Kidney glomerular epithelial cell (primary cell): ENCODE measurements around the gene MIAT.

Source experiments
- DNase-seq: peaks from one replicate; lab custom pipeline; 2025; lab: John Stamatoyannopoulos, UW

Gene MIAT

DNA sequence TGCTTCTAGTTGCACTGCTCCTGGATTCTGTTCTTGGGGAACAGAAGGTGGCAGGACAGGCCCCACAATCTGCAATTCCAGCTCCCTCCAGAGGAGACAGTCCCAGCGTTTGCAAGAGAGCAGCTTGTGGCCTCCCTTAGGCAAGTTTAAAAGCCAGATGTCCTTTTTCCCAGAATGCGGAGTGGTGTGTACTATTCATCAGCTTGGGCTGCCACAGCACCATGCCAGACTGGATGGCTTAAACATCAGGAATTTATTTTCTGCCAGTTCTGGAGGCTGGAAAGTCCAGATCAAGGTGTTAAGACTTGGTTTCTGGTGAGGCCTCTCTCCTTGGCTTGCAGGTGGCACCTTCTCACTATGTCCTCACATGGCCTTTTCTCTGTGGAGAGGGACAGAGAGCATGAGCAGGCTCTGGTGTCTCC lies 11.7 kb downstream of the MIAT start:
- no peak for DNase-seq

DNA sequence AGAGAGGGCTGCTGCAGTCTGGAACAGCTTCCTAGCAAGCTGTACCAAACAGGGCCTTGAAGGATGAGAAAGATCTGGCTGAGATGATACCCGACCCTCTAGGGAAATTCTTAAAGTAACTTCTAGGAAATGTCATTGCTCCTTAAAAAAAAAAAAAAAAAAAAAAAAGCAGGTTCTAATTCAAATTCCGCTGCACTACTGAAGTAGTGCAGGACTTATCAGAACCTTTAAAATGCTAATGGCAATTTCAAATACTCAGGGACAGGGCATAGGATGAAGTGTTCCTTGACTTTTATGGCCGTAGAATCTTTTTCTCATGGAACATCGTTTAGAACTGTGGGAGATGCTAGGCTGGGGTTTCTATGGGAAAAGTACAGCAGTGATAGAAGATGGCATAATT lies 13.1 kb downstream of the MIAT start:
- DNase-seq, result no peak

DNA sequence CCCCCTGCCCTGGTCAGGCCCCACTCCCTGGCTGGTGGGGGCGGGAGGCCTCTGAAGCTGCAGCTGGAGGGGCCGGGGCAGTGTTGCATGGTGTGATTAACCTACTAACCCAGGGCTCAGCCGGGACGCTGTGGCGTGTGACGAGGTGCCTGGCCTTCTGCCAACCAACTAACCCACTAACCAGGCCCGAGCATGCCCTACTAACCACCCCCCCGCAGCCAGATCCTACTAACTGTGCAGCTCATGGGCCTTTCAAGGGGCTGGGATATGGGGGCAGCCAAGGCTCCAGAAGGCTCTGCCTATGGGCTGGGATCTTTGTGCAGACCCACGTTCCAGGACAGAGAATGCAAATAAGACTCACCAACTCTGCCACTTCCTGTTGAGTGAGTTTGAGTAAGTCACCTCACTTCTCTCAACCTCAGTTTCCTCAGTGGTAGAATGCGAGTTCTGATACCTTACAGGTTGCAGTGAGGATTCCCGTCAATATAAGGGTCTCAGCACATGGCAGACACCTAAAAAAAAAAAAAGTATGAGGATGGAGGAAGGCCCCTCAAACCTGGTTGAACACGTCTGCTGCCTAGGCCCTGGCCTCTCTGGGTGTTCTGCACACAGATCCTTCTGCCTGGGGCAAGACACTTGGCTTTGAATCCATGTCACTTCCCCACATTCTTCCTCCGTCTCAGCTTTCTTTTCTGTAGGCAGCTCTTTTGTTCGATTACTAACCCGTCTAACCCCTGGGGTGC lies 14.1 kb downstream of the MIAT start:
- no peak for DNase-seq

DNA sequence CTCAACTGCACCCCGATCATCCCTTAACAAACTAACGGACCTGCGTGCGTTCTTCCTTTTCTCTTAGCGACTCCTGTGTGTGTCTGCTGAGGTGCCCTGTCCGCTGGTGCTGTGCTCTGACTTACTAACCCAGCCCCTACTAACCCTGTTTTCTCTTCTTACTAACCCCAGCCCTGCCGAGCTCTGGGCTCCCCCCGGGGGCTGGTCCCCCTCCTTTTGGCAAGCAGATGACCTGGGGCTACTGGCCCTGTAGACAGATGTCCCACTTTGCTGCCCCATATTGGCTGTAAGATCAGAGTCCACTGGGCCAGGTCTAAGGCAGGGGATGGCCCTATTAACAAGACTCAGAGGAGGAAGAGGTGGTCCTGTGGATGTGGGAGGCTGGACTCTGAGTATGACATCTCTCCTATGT lies 14.7 kb downstream of the MIAT start:
- no peak for DNase-seq

DNA sequence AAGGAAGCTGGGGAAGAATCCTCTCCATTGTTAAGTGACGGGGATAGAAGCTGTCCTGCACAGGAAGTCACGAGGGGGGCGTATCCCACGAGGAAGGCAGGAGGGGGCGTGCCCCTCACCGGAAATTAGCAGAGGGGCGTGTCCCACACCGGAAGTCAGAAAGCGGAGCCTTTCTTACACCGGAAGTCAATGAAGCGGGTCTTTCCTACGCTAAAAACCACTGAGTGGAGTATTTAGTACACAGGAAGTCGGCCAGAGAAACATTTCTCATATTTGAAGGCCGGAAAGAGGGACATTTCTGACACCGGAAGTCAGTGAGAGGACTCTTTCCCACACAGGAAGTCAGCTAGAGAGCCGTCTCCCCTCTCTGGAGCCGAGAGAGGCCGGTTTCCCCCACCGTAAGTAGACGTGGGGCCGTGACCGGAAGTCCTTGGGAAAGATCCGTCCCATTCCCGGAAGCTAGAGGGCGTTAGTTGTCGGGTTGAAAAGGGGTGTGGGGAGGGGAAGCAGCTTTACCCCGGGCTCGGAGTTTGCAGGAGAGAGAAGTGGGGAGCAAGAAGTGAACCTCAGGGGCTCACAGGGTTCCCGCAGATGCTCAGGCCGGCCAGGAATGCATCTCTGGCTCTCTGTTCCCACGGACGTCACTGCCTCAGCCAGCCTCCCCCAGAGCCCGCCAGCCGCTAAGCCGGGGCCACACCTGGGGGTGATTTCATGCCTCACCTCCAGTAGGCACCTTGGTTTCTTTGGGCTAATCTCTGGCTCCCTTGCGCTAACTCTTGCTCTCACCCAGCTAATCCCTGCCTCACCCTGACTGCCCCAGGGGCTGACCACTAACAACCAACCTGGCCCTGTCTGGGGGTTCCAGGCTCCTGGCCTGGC lies 15.4 kb downstream of the MIAT start:
- peak; percentile 91 for DNase-seq

DNA sequence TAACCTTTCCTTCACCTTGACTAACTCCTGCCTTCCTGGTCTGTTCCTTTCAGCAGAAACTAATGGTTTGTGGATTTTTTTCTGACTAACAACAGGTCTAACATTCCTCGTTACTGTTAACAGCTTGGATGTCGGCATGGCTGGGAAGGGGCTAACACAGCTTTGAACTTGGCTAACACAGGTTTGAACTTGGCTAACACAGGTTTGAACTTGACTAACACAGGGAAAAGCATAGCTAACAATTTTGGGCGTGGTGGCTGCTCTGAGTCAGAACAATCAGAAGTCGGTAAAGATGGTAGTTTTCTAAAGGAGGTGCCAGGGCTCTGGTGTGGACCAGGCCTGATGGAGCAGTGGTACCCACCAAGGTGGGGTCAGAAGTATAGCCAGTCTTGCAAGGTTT lies 16.1 kb downstream of the MIAT start:
- DNase-seq, result no peak

DNA sequence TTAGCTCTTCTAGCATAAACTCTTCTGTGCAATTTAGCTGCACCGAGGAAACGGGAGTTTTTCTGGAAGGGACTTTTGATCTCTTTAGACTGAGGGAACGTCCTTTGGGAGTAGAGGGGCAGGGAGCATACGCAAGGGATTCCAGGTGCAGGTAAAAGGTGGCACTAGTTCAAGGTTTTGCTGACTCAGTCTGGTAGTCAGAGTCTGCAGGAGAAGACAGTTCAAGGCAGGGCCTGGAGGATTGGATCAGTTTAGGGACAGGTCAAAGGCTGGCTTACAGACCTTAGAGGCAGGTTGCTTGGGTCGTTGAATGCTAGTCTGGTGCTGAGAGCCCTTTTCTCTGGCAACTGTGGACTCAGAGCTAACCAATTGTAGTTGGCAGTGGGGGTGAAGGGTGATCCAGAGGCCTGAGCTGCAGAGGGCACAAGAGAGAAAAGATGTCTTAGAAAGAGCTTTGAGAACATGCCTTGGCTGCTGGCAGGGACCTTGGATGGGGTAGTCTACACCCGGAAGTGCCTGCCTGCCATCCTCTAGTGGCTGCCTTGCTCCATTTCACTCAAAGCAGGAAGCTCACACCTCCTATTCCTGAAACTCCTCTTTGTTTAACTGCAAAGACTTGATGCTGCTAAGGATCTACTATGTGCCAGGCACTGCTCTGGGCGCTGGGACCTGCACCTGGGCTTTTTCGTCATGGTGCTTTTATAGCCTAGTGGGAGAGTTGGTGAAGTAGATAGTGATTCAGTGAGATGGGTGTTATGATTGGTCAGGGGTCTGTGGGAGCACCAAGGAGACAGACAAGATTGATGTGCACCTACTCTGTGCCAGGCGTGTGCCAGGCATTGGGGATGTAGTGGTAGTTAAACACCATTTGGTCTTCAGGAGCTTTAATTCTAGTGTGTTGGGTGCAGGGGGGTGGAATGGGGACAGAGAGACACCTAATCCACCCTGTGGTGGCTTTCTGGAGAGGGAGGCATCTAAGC lies 17.1 kb downstream of the MIAT start:
- no peak for DNase-seq

DNA sequence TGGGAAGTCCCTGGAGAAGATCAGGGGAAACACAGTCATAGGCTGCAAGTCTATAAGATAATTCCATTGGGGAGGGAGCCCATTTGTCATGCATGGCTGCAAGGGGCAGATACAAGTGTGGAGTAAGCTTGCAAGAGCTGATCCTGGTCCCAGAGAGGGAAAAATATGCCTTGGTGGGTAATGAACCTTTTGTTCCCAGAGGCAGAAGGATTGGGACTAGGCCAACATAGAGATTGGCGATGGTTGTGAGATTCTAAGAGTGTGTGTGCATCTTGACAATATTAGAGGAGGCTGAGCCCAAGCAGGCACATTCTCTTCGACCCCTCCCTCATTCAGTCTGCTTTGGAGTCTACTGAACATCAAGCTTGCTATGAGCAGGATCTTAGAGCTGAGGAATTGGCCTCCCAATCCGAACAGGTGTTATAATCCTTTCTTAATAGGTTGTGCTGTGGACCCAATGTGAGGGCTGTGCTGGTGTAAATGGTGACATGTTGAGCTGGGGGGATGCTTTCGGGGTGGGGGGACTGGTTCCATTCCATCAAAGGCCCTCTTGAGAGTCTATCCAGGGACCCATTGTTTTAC lies 18.4 kb downstream of the MIAT start:
- DNase-seq, result no peak

DNA sequence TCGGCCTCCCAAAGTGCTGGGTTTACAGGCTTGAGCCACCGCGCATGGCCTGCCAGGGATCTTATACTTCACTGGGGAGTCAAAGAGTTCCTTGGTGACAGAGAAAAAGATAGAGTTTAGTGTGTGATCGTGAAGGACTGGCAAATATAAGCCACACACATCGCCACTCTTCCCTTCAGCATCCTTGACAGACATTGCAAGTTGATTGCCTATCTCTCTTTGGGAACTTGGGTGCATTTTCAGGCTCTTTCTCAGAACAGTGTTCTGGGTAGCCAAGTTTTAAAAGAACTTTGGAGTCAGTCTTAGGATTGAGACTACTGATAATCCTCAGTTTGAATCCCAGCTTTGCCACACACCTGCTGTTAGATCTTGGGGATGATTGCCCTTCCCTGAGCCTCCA lies 19.8 kb downstream of the MIAT start:
- DNase-seq, result no peak

DNA sequence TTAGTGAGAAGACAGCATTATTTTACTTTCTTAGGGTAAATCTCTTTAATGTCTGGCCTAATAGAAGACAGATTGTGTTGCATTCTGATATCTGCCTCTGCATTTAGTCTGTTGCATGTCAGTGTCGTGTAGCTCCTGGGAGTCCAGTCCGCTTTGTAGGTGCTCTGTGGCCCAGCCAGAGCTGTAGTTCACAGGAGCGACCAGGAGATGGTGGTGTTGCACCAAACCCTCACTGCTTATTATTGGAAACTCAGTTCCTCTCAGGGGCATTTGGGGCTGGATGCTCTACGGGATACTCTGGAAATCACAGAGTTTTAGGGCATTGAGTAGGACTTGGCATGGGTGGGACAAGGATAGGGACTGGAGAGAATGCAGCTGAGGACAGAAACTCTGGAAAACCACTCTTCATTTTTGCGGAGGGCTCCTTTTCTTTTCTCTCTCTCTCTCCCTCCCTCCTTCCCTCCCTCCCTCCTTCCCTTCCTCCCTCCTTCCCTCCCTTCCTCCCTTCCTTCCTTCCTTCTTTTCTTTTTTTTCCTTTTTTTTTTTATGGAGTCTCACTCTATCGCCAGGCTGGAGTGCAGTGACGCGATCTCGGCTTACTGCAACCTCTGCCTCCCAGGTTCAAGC lies 21.7 kb downstream of the MIAT start:
- DNase-seq, result peak; percentile 68

DNA sequence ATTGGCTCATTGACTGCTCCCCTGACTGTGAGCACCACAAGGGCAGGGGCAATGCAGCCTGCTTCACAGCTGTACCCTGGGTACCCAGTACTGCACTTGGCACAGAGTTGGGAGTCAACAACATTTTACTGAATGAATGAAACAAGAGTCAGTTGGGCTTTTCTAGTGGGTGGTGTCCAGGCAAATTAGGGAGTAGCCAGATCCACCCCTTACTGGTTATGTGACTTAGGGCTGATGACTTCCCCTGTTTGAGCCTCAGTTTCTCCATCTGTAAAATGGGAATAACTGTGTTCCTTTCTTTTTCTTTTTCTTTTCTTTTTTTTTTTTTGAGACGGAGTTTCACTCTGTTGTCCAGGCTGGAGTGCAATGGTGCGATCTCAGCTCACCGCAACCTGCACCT lies 23.1 kb downstream of the MIAT start:
- no peak for DNase-seq

DNA sequence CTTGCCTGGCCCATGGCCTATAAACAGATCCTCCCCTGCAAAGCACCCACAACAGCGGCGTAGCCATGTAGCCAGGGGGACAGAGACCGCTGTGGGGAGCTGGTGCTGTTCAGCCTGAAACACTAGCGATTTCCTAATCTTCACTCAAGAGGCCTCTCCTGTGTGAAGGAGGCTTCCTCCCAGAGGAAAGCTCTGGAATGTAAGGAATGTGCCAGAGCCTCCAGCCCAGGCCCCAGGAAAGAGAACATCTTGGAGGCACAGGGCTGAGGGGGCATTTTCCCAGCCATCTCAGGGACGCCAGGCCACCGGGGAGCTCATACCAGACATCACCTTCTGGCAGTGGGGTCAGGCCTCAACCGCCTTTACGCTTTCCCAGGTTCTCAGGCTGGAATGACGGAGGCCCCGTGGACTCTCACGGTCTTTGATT lies 24.0 kb downstream of the MIAT start:
- peak; percentile 70 for DNase-seq

DNA sequence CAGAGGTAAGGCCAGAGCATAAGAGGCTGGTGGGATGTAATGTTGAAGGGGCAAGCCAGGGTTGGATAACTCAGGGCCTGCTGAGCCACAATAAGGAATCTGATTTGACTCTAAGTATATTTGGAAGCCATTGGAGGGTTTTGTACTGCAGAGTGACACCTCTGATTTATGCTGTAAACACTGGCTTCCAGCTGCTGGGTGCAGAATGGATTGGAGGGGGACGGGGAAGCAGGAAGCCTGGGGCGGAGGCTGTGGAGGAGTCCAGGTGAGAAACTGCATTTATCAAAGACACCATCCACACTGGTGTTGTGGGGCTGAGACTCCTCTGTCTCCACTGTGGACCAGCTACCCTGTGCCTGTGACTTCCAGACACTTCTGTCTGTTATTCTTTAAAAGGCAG lies 26.8 kb downstream of the MIAT start:
- no peak for DNase-seq

DNA sequence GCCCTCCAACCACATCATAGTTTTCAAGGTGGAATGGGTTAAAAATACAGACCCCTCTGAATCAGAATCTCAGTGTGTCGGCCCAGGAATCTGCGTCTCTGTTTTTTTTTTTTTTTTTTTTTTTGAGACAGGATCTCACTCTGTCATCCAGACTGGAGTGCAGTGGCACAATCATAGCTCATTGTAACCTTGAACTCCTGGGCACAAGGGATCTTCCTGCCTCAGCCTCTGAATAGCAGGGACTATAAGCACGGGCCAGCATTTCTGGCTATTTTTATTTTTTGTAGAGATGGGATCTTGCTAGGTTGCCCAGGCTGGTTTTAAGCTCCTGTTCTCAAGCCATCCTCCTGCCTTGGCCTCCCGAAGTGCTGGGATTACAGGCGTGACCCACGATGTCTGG lies 28.2 kb downstream of the MIAT start:
- no peak for DNase-seq

DNA sequence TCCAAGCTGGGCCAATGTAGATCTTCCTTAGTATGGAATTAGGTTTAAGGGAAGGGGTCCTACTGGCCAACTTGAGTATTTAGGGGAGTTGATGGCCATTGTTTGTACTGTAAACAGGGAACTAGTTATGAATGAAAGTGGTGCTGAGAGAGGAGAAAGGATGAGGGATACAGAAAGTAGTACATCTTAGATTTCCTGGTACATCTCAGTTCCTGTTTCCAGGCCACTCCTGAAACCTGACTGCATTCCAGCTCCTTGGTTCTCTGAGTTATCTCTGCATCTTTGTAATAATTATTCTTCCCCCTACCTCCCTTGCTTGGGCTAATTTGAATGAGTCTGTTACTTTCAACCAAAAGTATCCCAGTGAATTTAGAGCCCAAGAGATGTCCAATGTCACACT lies 30.1 kb downstream of the MIAT start:
- no peak for DNase-seq

DNA sequence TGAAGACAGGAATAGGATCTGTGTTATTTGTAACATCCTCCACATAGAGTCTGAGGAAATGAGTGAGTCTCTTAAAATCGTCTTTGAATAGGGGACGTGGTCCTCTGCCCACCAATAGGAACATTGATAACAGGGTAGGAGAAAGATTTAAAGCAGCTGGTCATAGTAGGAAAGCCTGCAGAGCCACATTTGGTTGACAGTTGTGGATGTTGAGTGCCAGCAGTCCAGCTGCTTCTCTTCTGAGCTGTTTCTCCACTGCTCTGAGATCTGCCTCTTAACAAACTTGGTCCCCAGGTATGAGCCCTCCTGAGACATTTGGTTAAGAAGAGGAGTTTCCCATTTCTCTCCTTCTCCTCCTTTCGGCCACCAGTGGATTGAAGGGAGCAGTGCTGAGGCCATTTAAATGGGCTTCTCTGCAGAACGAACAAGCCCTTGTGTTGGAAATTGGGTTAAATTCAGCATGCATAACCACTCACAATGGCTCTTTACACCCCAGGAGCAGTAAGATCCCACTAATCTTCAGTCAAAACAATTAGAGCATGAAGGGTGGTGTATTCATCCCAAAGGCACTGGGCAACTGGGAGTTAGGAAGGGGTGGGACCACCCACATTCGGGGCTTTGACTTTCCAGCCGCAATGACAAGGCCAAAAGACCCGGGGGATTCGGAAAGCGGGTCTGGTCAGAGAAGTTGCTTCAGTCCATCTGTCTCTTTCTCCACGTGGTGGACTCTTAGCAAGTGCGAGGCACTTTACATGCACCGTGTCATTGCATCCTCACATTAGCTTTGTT lies 32.3 kb downstream of the MIAT start:
- no peak for DNase-seq

DNA sequence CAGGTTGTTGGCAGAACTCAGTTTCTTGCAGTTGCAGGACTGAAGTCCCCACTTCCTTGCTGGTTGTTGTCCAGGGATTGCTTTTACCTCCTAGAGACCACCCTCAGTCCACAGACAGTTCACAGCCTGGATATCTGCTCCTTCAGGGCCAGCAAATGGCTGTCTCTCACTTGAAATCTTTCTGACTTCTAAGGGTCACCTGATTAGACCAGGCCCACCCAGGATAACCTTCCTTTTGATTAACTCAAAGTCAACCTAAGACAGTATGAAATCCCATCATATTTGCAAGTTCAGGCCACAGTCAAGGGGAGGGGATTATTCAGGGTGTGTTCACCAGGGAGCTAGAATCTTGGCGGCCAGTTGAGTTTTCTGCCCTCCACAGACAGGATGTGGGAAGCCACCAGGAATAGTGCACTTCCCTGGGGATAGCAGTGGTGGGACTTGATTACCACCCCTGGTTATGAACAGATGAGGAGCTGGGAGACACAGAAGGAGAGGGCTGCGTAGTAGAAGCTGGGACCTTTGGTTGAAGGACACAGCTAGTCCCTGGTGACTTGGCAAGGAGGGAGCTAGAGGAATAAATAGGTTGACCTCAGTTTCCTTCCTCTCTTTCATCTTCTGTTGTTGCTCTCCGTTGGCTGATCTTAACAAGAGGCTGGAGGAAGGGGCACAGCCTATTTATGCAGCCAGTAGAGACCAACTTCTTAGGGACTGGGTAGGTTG lies 33.4 kb downstream of the MIAT start:
- no peak for DNase-seq

DNA sequence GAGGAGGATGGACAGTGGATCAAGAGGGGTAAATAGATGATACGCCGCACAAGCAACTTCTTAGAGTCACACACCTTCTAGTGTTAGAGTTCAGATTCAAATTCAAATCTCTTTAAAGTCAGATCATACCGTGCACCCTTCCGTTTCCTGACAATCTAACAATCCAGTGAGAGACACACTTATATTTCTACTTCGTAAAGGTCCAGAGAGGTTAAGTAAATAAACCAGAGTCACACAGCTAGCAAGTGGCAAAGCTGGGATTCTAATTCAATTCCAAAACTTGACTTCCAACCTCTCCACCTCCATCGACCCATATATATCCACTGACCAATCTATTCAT lies 34.0 kb downstream of the MIAT start:
- DNase-seq, result no peak

DNA sequence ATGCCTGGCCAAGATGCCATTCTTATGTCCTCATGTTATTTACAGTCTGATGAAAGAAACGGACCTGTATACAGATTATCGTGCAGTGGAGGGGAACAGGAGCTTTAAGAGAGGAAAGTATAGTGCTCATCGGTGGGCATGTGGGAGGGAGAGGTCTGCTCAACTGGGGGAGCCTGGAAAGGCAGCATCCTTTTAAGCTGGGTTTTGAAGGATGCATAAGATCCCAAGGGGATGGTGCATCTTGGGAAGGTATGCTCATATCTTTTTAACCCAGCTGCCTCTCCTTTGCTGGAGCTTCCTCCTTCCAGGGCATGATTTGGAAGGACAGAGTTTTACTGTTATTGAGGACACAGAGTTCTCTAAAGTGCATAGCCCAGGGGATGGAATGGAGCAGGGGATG lies 34.8 kb downstream of the MIAT start:
- DNase-seq, result no peak

DNA sequence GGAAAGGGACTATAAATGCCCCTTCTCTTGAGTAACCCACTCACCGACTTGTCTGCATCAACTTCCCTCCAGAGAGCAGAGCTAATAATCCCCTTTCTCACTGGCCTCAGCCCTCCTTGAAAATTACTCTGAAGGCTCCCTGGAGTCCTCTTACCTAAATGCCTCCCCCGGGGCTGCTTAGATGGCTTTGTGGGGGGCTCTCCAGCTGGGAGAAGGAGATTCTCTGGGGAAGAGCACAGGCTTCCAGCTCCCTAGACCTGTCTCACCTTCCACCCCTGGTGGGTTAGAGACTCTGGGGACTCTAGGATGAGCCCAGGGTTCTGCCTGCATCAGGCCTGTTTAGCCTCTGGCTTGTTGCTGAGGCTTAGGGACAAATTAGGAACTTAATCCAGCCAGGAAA lies 39.8 kb downstream of the MIAT start:
- no peak for DNase-seq
